HCT116 (cell line): Measurements from ENCODE around the gene PPIG. TPM values are rescaled to one million over a fixed set of nuclear protein-coding genes. Genes with fewer than 3 reads are reported as not detected.

Experiments used
- ATAC-seq: fragments of 200-7000 bp; cut with Tn5 transposase; 2 replicates; pipeline ENCODE4 v1.9.1; 2020; ENCODE audit warnings: mild to moderate bottlenecking, moderate library complexity
- BruUV-seq: library from RNA; stranded (reverse); fragments of 400-500 nt; replicated peaks from 2 replicates; lab custom pipeline; 2021; lab: Mats Ljungman, UMichigan
- CTCF ChIA-PET: fragments of 300-600 bp; sonication (Branson Sonifier 250); formaldehyde crosslinking; loops from one replicate; lab custom pipeline; 2021; ENCODE audit warnings: antibody characterized with exemption; lab: Charles Lee
- POLR2A ChIA-PET: fragments of 300-600, 350-600 bp; sonication (Branson Sonifier 250); formaldehyde crosslinking; loops from one replicate; lab custom pipeline; 2021; ENCODE audit warnings: antibody characterized with exemption; lab: Charles Lee
- RAD21 ChIA-PET, 2 experiments: fragments of 300-600 bp; sonication (Branson Sonifier 250); formaldehyde crosslinking; loops; one replicate each; lab custom pipeline; 2023; ENCODE audit warnings: low total read pairs in 2 of 2; ENCODE audit not compliant: uncharacterized antibody in 2 of 2, unreplicated experiment in 2 of 2, low non-redundant PET in 1 of 2; lab: Charles Lee
- DNase-seq: peaks from one replicate; pipeline ENCODE4 v3.0.0-alpha.2; 2010; ENCODE audit warnings: low read depth, low spot score
- H2AFZ ChIP-seq: fragments of 200-600 bp; shearing (Covaris generic), sonication (generic); 2 replicates; pipeline ENCODE4 v1.6.1; 2017; ENCODE audit warnings: low read depth, mixed run types, mixed read lengths, antibody characterized with exemption, low read length; ENCODE audit not compliant: poor library complexity, severe bottlenecking
- H3K27ac ChIP-seq: 2 replicates; pipeline ENCODE4 v1.5.1; 2012; ENCODE audit warnings: low read depth, low read length
- H3K27me3 ChIP-seq: fragments of 200-600 bp; sonication (generic); 2 replicates; pipeline ENCODE4 v1.6.1; 2016; ENCODE audit warnings: mixed run types, low read length, mixed read lengths; ENCODE audit not compliant: insufficient read depth
- H3K36me3 ChIP-seq, 2 experiments: fragments of 200-500 bp in 1 of 2; fragments of 200-600 bp in 1 of 2; sonication (Bioruptor generic) in 1 of 2; sonication (generic) in 1 of 2; 2 replicates each; pipeline versions ENCODE4 v1.5.1 to v1.6.1; 2014 to 2016; ENCODE audit warnings: low read length in 2 of 2, inconsistent platforms in 1 of 2, mixed read lengths in 1 of 2, mixed run types in 1 of 2; ENCODE audit not compliant: insufficient read depth in 2 of 2, control insufficient read depth in 1 of 2
- H3K4me1 ChIP-seq, 2 experiments: fragments of 200-600 bp in 1 of 2; sonication (generic) in 1 of 2; 2 replicates each; pipeline versions ENCODE4 v1.5.1 to v1.6.1; 2012 to 2017; ENCODE audit warnings: low read length in 2 of 2, inconsistent platforms in 1 of 2, mild to moderate bottlenecking in 1 of 2, mixed read lengths in 1 of 2, mixed run types in 1 of 2, moderate library complexity in 1 of 2; ENCODE audit not compliant: insufficient read depth in 2 of 2, control insufficient read depth in 1 of 2
- H3K4me2 ChIP-seq: fragments of 200-600 bp; sonication (generic); 2 replicates; pipeline ENCODE4 v1.6.1; 2017; ENCODE audit warnings: mixed run types, low read length, mixed read lengths
- H3K4me3 ChIP-seq, 2 experiments: fragments of 200-600 bp in 1 of 2; sonication (generic) in 1 of 2; replicated peaks in 1 of 2; 2 replicates each; pipeline ENCODE4 v1.5.1; 2011 to 2016; ENCODE audit warnings: low read length in 2 of 2, control low read depth in 1 of 2, low read depth in 1 of 2, mild to moderate bottlenecking in 1 of 2, mixed read lengths in 1 of 2, mixed run types in 1 of 2
- H3K79me2 ChIP-seq: fragments of 200-600 bp; sonication (generic); 2 replicates; pipeline ENCODE4 v1.6.1; 2017; ENCODE audit warnings: mild to moderate bottlenecking, mixed run types, low read length, moderate library complexity, mixed read lengths; ENCODE audit not compliant: insufficient read depth
- H3K9ac ChIP-seq: fragments of 200-600 bp; sonication (generic); 2 replicates; pipeline ENCODE4 v1.6.1; 2016; ENCODE audit warnings: low read length, mixed read lengths
- H3K9me2 ChIP-seq: fragments of 200-600 bp; sonication (generic), shearing (Covaris generic); 2 replicates; pipeline ENCODE4 v1.6.1; 2017; ENCODE audit warnings: mixed run types, mild to moderate bottlenecking, moderate library complexity; ENCODE audit not compliant: insufficient read depth
- H3K9me3 ChIP-seq, 2 experiments: fragments of 200-500 bp in 1 of 2; fragments of 200-600 bp in 1 of 2; sonication (Bioruptor generic) in 1 of 2; sonication (generic) in 1 of 2; 2 replicates each; pipeline ENCODE4 v1.6.1; 2014 to 2017; ENCODE audit warnings: low read length in 2 of 2, mixed read lengths in 2 of 2, inconsistent platforms in 1 of 2, low read depth in 1 of 2, mild to moderate bottlenecking in 1 of 2, mixed run types in 1 of 2, moderate library complexity in 1 of 2; ENCODE audit not compliant: control insufficient read depth in 1 of 2, insufficient read depth in 1 of 2
- H4K20me1 ChIP-seq: fragments of 200-600 bp; sonication (generic), shearing (Covaris generic); 2 replicates; pipeline ENCODE4 v1.6.1; 2017; ENCODE audit warnings: mixed run types, mild to moderate bottlenecking, moderate library complexity; ENCODE audit not compliant: insufficient read depth
- CBX3 ChIP-seq: IDR thresholded peaks from 2 replicates; pipeline ENCODE4 v1.6.1; 2012; ENCODE audit warnings: low read depth
- CEBPB ChIP-seq: IDR thresholded peaks from 2 replicates; pipeline ENCODE4 v1.6.1; 2012; ENCODE audit warnings: low read depth
- ELF1 ChIP-seq: IDR thresholded peaks from 2 replicates; pipeline ENCODE4 v1.6.1; 2012; ENCODE audit warnings: low read depth, borderline replicate concordance
- EZH2 ChIP-seq: fragments of 200-600 bp; sonication (generic); IDR thresholded peaks from 2 replicates; pipeline ENCODE4 v1.6.1; 2017; ENCODE audit warnings: antibody characterized with exemption, mixed run types
- FOSL1 ChIP-seq: IDR thresholded peaks from 2 replicates; pipeline ENCODE4 v1.6.1; 2012; ENCODE audit warnings: low read depth
- POLR2A ChIP-seq: IDR thresholded peaks from 2 replicates; pipeline ENCODE4 v1.7.0; 2011; ENCODE audit warnings: borderline replicate concordance; ENCODE audit not compliant: insufficient read depth, insufficient read length; ENCODE audit errors: extremely low read depth
- RAD21 ChIP-seq: IDR thresholded peaks from 2 replicates; pipeline ENCODE4 v1.6.1; 2012; ENCODE audit warnings: low read depth, mild to moderate bottlenecking
- SIN3A ChIP-seq: IDR thresholded peaks from 2 replicates; pipeline ENCODE4 v1.6.1; 2012; ENCODE audit warnings: low read depth
- SRF ChIP-seq: IDR thresholded peaks from 2 replicates; pipeline ENCODE4 v1.6.1; 2012; ENCODE audit warnings: low read depth
- TCF7L2 ChIP-seq: IDR thresholded peaks from 2 replicates; pipeline ENCODE4 v1.7.0; 2011; ENCODE audit warnings: borderline replicate concordance, inconsistent platforms; ENCODE audit not compliant: insufficient read depth, insufficient read length; ENCODE audit errors: extremely low read depth
- ZNF274 ChIP-seq: fragments of 200-500 bp; sonication (Bioruptor generic); IDR thresholded peaks from 2 replicates; pipeline ENCODE4 v1.6.1; 2014; ENCODE audit warnings: mild to moderate bottlenecking, low read depth, low read length, inconsistent platforms
- intact Hi-C: fragments of 100-400 bp; cut with micrococcal nuclease; formaldehyde crosslinking; loops from 2 replicates; pipeline ENCODE4 v1.10.0; 2022
- total RNA-seq: library from RNA; stranded (reverse); gene quantifications from one replicate; pipeline ENCODE4 v1.2.1, GENCODE V29; 2021; ENCODE audit not compliant: unreplicated experiment
- TF ChIP-seq, protein P1 (sequence below), 3 experiments: fragments of 200-600 bp in 1 of 3; sonication (generic) in 1 of 3; IDR thresholded peaks in 2 of 3; conservative IDR thresholded peaks in 1 of 3; 2 replicates each; pipeline ENCODE4 v1.5.1; 2012 to 2017; ENCODE audit warnings: low read depth in 2 of 3, low read length in 2 of 3, antibody characterized with exemption in 1 of 3, borderline replicate concordance in 1 of 3, control low read depth in 1 of 3, mild to moderate bottlenecking in 1 of 3, mixed read lengths in 1 of 3, mixed run types in 1 of 3, moderate library complexity in 1 of 3; ENCODE audit not compliant: insufficient read depth in 1 of 3
- TF ChIP-seq, protein P2 (sequence below): IDR thresholded peaks from 2 replicates; pipeline ENCODE4 v1.6.1; 2011; ENCODE audit warnings: mild to moderate bottlenecking, low read length, moderate library complexity; ENCODE audit not compliant: insufficient replicate concordance; ENCODE audit errors: extremely low read depth
- TF ChIP-seq, protein P3 (sequence below): IDR thresholded peaks from 2 replicates; pipeline ENCODE4 v1.6.1; 2012

Gene PPIG
- total RNA-seq, 1 experiment from 2014 or later: 55.3 TPM

DNA sequence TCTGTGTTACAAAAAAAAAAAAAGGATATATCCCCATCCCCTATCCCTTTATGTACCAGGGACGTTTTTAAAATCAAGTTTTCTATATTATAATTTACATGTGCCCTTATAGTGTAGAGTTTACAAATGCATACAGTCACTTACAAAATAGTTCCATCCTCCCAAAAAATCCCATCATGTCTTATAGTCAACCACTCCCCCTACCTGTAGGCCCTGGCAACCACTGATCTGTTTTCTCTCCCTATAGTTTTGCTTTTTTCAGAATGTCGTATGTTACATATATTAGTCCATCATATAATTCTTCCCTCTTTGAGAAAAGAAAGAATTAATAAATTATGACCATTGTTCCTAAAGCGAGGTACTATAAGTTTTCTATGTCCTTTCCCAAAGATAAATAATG lies 92.2 kb downstream of the PPIG start:
- Histone ChIP-seq H3K9me3 (no peaks in the 10 kb centered on the region), H3K9me2 (no peaks in the 10 kb centered on the region), H4K20me1 (no peaks in the 10 kb centered on the region), H3K27ac (no peak overlapping the region), H3K79me2 (no peaks in the 10 kb centered on the region), H2AFZ (no peak overlapping the region), H3K4me3 (no peak overlapping the region), H3K27me3 (no peaks in the 10 kb centered on the region), H3K4me2 (no peak overlapping the region), H3K9ac (no peak overlapping the region), H3K36me3 (no peaks in the 10 kb centered on the region), H3K4me1 (no peaks in the 10 kb centered on the region)
- TF ChIP-seq, protein P1, sequence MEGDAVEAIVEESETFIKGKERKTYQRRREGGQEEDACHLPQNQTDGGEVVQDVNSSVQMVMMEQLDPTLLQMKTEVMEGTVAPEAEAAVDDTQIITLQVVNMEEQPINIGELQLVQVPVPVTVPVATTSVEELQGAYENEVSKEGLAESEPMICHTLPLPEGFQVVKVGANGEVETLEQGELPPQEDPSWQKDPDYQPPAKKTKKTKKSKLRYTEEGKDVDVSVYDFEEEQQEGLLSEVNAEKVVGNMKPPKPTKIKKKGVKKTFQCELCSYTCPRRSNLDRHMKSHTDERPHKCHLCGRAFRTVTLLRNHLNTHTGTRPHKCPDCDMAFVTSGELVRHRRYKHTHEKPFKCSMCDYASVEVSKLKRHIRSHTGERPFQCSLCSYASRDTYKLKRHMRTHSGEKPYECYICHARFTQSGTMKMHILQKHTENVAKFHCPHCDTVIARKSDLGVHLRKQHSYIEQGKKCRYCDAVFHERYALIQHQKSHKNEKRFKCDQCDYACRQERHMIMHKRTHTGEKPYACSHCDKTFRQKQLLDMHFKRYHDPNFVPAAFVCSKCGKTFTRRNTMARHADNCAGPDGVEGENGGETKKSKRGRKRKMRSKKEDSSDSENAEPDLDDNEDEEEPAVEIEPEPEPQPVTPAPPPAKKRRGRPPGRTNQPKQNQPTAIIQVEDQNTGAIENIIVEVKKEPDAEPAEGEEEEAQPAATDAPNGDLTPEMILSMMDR (IDR thresholded peaks at IDR 0.05 in 2 of 3, conservative IDR thresholded peaks at IDR 0.05 in 1 of 3; ENCODE audit: borderline replicate concordance in 1 of 3, insufficient read depth in 1 of 3, low read depth in 2 of 3, low read length in 2 of 3): peak; percentile 6 to 37 (median 35); a peak in 3 of 6 replicates
- TF ChIP-seq RAD21 (peak; percentile 25; the same call in 1 of the 2 replicates), TCF7L2 (no peak)
- intact Hi-C loops: no loop called here
- DNase-seq (no peak), ATAC-seq (no peak)
- CTCF ChIA-PET: no interaction called here
- no TSS peak for BruUV-seq
- POLR2A ChIA-PET: no interaction called here
- RAD21 ChIA-PET: no interaction called here

DNA sequence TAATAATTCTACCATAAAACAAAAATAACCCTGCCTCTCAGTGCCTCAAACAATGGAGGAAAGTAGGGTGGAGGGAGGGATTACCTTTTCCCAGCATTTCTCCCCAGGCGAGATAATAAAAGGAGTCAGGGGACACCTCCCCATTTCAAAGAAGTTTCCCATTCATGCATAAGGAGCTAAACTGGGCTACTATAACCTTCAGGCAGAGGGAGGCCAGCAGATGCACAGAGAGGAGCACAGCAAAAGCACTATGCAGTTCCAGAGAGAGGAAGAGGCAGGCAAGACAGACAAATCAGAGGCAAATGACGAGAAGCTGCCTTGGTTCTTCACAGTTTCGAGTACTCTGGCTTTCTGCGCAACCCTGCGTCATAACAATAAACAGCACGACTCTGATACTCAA lies 92.7 kb downstream of the PPIG start:
- no peaks in the 10 kb centered on the region for H3K79me2 ChIP-seq
- BruUV-seq: no TSS peak
- ChIA-PET RAD21 (no interaction called here), CTCF (no interaction called here), POLR2A (no interaction called here)
- no peak overlapping the region for H3K4me2 ChIP-seq
- no peaks in the 10 kb centered on the region for H3K9me3 ChIP-seq
- no peak overlapping the region for H3K27ac ChIP-seq
- H3K4me3 ChIP-seq: no peak overlapping the region
- DNase-seq: no peak
- ATAC-seq: no peak
- intact Hi-C loops: no loop called here
- H2AFZ ChIP-seq: no peak overlapping the region
- no peaks in the 10 kb centered on the region for H4K20me1 ChIP-seq
- no peaks in the 10 kb centered on the region for H3K36me3 ChIP-seq
- no peaks in the 10 kb centered on the region for H3K27me3 ChIP-seq
- no peak overlapping the region for H3K9ac ChIP-seq
- no peaks in the 10 kb centered on the region for H3K4me1 ChIP-seq
- H3K9me2 ChIP-seq: no peaks in the 10 kb centered on the region
- TF ChIP-seq ELF1 (no peak), EZH2 (no peak), ZNF274 (no peak), POLR2A (no peak), RAD21 (no peak), TCF7L2 (no peak), SRF (no peak), FOSL1 (no peak), CBX3 (no peak), CEBPB (no peak), SIN3A (no peak)
- TF ChIP-seq, protein P2, sequence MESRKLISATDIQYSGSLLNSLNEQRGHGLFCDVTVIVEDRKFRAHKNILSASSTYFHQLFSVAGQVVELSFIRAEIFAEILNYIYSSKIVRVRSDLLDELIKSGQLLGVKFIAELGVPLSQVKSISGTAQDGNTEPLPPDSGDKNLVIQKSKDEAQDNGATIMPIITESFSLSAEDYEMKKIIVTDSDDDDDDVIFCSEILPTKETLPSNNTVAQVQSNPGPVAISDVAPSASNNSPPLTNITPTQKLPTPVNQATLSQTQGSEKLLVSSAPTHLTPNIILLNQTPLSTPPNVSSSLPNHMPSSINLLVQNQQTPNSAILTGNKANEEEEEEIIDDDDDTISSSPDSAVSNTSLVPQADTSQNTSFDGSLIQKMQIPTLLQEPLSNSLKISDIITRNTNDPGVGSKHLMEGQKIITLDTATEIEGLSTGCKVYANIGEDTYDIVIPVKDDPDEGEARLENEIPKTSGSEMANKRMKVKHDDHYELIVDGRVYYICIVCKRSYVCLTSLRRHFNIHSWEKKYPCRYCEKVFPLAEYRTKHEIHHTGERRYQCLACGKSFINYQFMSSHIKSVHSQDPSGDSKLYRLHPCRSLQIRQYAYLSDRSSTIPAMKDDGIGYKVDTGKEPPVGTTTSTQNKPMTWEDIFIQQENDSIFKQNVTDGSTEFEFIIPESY: no peak
- TF ChIP-seq, protein P3, sequence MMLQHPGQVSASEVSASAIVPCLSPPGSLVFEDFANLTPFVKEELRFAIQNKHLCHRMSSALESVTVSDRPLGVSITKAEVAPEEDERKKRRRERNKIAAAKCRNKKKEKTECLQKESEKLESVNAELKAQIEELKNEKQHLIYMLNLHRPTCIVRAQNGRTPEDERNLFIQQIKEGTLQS: no peak
